Neural cell (in vitro differentiated cells): ENCODE measurements around the gene FRY. TPM values are rescaled to one million over a fixed set of nuclear protein-coding genes. Genes with fewer than 3 reads are reported as not detected.

ENCODE experiments used
- H2AFZ ChIP-seq: fragments of 200-600, 300-800 bp; sonication (generic), shearing (Covaris generic); 2 replicates; pipeline ENCODE4 v1.6.0; 2014; ENCODE audit warnings: low read depth, mild to moderate bottlenecking, antibody characterized with exemption, low read length, moderate library complexity
- H3F3A ChIP-seq: fragments of 200-600 bp; shearing (Covaris generic); 2 replicates; pipeline ENCODE4 v1.6.1; 2016; ENCODE audit warnings: mild to moderate bottlenecking, moderate library complexity, mixed read lengths, antibody characterized with exemption, low read length; ENCODE audit not compliant: insufficient read depth, poor library complexity, severe bottlenecking
- H3K27ac ChIP-seq: fragments of 200-600, 300-800 bp; sonication (generic), shearing (Covaris generic); 2 replicates; pipeline ENCODE4 v1.5.1; 2014; ENCODE audit warnings: mild to moderate bottlenecking, low read length, moderate library complexity
- H3K27me3 ChIP-seq: fragments of 300-800, 200-600 bp; sonication (generic), shearing (Covaris generic); 2 replicates; pipeline ENCODE4 v1.6.0; 2014; ENCODE audit warnings: mild to moderate bottlenecking, low read depth, low read length, moderate library complexity; ENCODE audit not compliant: insufficient read depth
- H3K36me3 ChIP-seq: fragments of 300-800, 200-600 bp; sonication (generic), shearing (Covaris generic); 2 replicates; pipeline ENCODE4 v1.5.1; 2014; ENCODE audit warnings: mild to moderate bottlenecking, antibody characterized with exemption, low read length, moderate library complexity; ENCODE audit not compliant: insufficient read depth
- H3K4me2 ChIP-seq: fragments of 300-800, 200-600 bp; sonication (generic), shearing (Covaris generic); 2 replicates; pipeline ENCODE4 v1.6.0; 2014; ENCODE audit warnings: mild to moderate bottlenecking, low read length
- H3K4me3 ChIP-seq: fragments of 300-800, 200-600 bp; sonication (generic), shearing (Covaris generic); 2 replicates; pipeline ENCODE4 v1.5.1; 2014; ENCODE audit warnings: mild to moderate bottlenecking, low read length, moderate library complexity
- H3K79me2 ChIP-seq: fragments of 200-600 bp; shearing (Covaris generic); replicated peaks from 2 replicates; pipeline ENCODE4 v1.6.0; 2014; ENCODE audit warnings: mild to moderate bottlenecking, low read length, moderate library complexity; ENCODE audit not compliant: insufficient read depth
- H3K9ac ChIP-seq: fragments of 300-800, 200-600 bp; sonication (generic), shearing (Covaris generic); 2 replicates; pipeline ENCODE4 v1.6.1; 2016; ENCODE audit warnings: mild to moderate bottlenecking, low read length, mixed read lengths
- H3K9me2 ChIP-seq: fragments of 200-600 bp; shearing (Covaris generic); 2 replicates; pipeline ENCODE4 v1.6.1; 2016; ENCODE audit warnings: mild to moderate bottlenecking, low read length, mixed read lengths; ENCODE audit not compliant: insufficient read depth
- H3K9me3 ChIP-seq: fragments of 200-600, 300-800 bp; sonication (generic), shearing (Covaris generic); 2 replicates; pipeline ENCODE4 v1.6.1; 2016; ENCODE audit warnings: mild to moderate bottlenecking, mixed run types, low read length, moderate library complexity, mixed read lengths
- H4K20me1 ChIP-seq: fragments of 200-600 bp; shearing (Covaris generic); 2 replicates; pipeline ENCODE4 v1.6.1; 2016; ENCODE audit warnings: mild to moderate bottlenecking, mixed run types; ENCODE audit not compliant: insufficient read depth
- CTCF ChIP-seq: fragments of 450-650 bp; IDR thresholded peaks from 2 replicates; pipeline ENCODE4 v1.5.1; 2014; ENCODE audit warnings: antibody characterized with exemption, mild to moderate bottlenecking, moderate library complexity; ENCODE audit not compliant: poor library complexity, severe bottlenecking
- EP300 ChIP-seq: fragments of 450-650 bp; conservative IDR thresholded peaks from 2 replicates; pipeline ENCODE4 v1.6.1; 2014; ENCODE audit warnings: antibody characterized with exemption, mild to moderate bottlenecking, moderate library complexity; ENCODE audit not compliant: poor library complexity, severe bottlenecking
- EZH2 ChIP-seq: fragments of 200-600, 300-800 bp; shearing (Covaris generic), sonication (generic); IDR thresholded peaks from 2 replicates; pipeline ENCODE4 v1.6.1; 2014; ENCODE audit warnings: antibody characterized with exemption, low read length, borderline replicate concordance, mild to moderate bottlenecking; ENCODE audit not compliant: insufficient read depth, poor library complexity, severe bottlenecking
- MXI1 ChIP-seq: fragments of 450-650 bp; conservative IDR thresholded peaks from 2 replicates; pipeline ENCODE4 v1.6.1; 2014; ENCODE audit warnings: antibody characterized with exemption, mild to moderate bottlenecking; ENCODE audit not compliant: poor library complexity, severe bottlenecking
- POLR2AphosphoS5 ChIP-seq: IDR thresholded peaks from 2 replicates; pipeline ENCODE4 v1.6.1; 2012
- RAD21 ChIP-seq: fragments of 450-650 bp; conservative IDR thresholded peaks from 2 replicates; pipeline ENCODE4 v1.6.1; 2014; ENCODE audit warnings: antibody characterized with exemption, mild to moderate bottlenecking, moderate library complexity
- REST ChIP-seq: IDR thresholded peaks from 2 replicates; pipeline ENCODE4 v1.6.1; 2012; ENCODE audit warnings: borderline replicate concordance
- SMC3 ChIP-seq: fragments of 450-650 bp; conservative IDR thresholded peaks from 2 replicates; pipeline ENCODE4 v1.6.1; 2014; ENCODE audit warnings: antibody characterized with exemption, mild to moderate bottlenecking, moderate library complexity; ENCODE audit not compliant: poor library complexity
- TAF1 ChIP-seq: IDR thresholded peaks from 2 replicates; pipeline ENCODE4 v1.6.1; 2012; ENCODE audit warnings: low read depth
- polyA plus RNA-seq: library from polyadenylated mRNA; depleted of rRNA; stranded (reverse); fragments of >200 nt; gene quantifications from 2 replicates; pipeline ENCODE4 v1.2.3, GENCODE V29; 2014

Gene FRY
- polyA plus RNA-seq, 1 donor from 2014 or later: 49.3 TPM

DNA sequence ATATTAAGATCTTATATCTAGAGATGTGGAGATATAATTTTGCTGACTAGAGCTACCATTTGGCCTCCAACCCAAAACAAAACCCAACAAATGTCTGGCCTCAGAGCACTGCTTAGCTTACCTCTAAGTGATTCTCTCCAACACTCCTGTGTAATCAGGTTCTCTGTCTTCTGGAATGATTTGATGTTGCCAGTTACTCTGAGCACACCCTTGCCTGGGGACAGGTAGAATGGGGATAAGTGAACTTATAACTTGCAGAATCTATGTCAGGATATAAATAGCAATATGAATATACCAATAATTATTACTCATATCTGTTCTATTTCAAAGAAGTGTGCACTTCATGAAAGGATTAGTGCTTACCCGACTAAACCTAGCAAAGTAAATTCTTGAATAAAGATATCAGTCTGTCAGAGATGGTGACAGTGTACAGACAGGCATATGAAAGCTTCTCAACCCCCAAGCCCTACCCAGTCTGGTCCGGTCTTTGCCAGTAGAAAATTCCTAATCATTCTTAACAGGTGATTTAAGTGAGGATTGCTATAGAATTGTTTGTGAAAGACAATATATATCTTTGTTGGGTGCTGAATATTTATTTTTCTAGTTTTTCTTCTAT lies 250.6 kb downstream of the FRY start:
- Histone ChIP-seq H3K9ac (no peak overlapping the region), H3K36me3 (peaks cover 25% of the 10 kb centered on the region), H3K9me2 (no peaks in the 10 kb centered on the region)

More for the DNA sequence above, 250.6 kb downstream of the FRY start:
- no peak overlapping the region for H2AFZ ChIP-seq
- H3K4me3 ChIP-seq: no peak overlapping the region
- H3K27me3 ChIP-seq: no peaks in the 10 kb centered on the region
- H3K27ac ChIP-seq: no peak overlapping the region
- TF ChIP-seq CTCF (no peak), RAD21 (no peak), SMC3 (no peak), MXI1 (no peak), TAF1 (no peak), POLR2AphosphoS5 (no peak), EZH2 (no peak), REST (no peak), EP300 (no peak)
- no peaks in the 10 kb centered on the region for H3K9me3 ChIP-seq
- no peaks in the 10 kb centered on the region for H3K79me2 ChIP-seq
- H4K20me1 ChIP-seq: no peaks in the 10 kb centered on the region
- no peaks in the 10 kb centered on the region for H3F3A ChIP-seq
- H3K4me2 ChIP-seq: no peak overlapping the region
